NCI-H1436 (cell line): ENCODE data around the gene CLSTN1.

Experiments
- DNase-seq: peaks from one replicate; lab custom pipeline; 2025; lab: John Stamatoyannopoulos, UW

CLSTN1 gene

DNA sequence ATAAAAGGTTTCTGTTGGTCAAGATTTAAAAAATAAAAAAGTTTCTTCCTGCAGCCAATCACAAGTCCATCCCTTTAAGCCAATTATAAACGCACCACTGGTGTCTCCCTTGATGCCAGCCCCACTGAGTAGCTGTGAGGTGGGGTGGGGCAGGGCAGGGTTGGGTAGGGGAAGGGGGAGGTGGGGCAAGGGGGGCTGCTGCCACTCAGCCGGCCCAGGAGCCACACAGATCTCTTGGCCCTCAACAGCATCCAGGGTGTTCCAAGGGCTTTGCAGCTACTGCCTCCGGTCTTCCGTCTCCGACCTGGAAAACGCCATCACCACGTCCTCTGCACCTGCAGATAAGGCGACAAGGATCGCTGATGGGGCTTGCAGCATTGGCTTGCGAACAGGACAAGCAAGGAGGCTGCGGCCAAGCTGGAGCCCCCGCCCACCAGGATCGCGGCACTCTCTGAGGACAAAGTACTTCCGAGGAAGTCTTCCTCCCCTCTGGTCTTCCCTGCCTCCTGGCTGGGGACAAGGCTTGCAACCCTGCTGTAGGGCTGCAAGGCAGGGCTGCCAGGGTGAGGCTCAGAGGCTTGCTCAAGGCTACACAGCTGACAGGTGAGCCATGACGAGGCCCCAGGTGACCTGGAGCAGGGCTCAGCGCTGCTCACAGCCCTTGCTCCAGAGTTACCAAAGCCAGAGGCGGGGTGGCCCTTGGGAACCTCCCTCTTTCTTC, 26.8 kb upstream of the CLSTN1 start:
- DNase-seq: peak; percentile 68

DNA sequence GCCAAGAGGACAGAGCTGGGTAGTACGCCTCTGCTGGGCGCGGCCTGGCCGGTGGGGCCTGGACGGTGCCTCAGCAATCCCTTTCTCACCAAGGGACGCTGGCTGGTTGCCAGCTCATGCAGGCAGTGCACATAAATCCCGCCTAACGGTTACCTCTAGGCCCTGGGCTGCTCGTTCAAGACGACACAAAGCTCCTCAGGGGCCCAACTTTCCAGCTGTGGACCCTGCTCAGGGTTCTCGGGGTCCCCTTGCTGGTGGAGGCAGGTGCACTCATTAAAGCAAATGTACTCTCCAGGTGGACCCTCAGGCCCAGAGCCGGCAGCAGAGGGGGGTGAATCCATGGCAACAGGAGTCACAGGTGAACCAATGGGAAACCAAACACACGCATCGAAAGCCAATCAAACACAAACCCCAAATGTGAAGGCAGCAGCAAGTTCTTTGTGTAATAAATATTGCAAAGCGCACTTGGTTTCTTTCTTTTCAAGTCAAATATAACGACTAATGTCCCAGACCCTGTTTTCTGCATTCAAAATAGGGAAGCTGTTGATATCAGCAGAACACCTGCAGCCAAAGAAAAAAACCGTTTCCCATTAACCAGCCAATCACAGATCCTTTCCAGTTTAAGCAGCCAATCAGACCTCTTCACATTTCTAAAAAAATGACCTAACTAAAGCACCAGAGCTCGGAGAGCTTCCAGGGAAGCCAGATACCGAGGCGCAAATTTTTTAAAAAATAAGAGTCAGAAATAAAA, 26.1 kb upstream of the CLSTN1 start:
- peak; percentile 75 for DNase-seq

DNA sequence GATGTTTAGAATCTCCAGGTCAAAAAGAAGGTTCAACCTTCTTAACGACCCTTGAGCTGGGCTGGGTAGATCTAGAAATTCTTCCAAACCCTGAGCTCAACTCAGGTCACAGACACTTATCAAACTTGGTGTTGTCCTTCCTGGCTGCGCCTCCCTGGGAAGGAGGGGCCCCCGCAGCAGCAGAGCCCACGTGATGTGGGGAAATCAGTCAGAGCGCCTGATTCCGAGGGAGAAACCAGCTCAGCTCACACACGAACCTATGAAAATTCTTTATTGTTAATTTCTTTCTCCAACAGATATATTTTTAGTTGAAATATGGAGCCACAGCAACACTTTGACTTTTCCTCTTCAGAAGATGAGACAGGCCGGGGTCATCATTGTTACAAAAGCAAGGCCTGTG, 24.3 kb upstream of the CLSTN1 start:
- DNase-seq: no peak

DNA sequence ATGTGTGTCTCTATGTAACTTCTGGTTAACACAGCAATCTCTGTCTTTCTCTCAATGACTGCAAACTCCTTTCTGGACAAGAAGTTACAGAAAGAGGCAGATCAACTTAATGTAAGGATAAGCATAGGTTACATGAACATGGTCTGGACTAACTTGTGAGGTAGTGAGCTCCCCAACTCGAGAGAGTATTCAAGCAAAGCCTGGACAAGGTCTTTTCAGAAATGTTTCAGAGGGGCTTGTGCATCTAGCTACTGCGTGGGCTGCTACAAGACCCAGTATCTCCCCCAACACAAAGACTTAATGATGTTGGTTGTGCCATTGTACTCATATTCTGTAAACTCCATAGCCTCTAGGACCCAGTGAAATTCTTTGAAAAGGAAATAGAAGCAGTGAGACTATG, 23.5 kb upstream of the CLSTN1 start:
- no peak for DNase-seq

DNA sequence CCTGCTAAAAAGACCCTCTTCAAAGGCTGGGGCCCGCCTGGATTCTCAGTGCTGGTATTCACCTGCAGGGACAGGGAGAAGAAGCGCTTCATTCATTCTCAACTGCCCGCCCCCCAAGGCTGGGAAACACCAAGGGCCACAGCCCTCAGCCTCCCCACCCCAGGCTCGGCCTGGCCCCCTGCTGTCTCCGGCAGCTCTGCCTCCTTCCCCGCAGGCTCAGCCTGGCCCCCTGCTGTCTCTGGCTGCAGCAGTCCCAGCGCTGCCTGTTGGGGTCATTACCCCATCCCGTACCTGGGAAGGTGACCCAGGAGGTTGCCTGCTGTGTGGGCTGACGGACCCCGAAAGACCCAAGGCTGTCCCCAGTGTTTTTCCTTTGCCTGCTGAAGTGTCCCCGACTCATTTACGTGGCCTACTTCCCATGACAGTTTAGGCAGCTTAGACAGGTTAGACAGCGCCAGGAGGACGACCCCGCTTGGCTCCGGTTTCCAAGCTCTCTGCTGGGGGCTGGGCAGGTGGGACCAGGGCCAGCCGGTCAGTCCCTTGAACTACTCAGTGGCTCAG, 22.9 kb upstream of the CLSTN1 start:
- DNase-seq: no peak

DNA sequence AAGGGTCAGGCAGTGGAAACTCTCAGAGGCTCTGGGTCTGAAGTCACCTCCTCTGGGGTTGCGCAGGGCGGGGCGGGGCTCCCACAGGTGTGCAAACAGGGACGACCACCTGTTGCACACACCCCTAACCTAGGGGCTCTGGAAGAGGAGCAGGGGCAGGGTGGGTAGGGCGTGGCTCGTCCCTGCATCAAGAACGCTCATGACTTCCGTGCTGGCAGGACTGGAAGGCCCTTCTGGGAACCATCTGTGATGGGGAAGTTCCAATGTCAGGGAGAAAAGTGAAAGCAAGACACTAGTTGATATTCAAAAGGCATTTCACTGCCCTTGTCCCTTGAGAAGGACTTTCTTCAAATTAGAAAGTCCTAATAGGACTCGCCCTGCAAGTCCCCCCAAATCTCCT, 22.1 kb upstream of the CLSTN1 start:
- DNase-seq: no peak

DNA sequence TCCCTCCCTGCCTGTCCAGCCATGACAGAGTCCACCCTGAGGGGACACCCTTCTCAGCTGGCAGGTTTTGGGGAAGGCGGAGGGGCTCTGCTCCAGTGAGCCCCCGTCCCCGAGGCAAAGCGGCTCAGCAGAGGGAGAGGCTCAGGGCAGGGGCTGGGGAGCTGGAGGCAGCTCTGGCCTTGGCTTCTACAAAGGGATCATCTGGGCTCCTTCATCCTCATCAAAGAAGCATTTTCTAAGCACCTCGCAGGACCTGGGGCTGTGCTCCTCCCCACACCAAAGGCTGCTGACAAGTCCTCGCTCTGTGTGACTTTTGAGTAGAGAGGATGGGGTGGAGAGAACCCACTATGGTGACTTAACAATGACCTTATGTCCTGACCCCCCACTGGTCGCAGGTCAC, 21.0 kb upstream of the CLSTN1 start:
- DNase-seq: no peak

DNA sequence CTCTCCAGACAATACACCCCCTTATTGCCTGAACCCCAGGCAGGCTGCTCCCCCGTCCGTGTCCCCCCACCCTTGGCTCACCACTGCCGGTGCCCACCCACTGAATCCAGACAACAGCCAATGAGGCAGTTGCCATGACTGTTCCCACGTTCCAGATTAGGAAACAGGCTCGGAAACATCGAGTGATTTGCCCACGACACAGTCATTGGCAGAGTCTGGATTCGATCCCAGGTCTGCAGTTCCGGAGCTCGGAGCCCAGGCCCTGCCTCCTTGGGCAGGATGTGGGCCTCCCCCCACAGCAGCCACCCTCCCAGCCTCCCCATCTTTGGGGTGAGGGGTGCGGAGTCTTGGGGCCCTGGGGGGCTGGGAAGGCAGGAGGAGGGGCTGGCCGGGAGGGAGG, 20.3 kb upstream of the CLSTN1 start:
- no peak for DNase-seq

DNA sequence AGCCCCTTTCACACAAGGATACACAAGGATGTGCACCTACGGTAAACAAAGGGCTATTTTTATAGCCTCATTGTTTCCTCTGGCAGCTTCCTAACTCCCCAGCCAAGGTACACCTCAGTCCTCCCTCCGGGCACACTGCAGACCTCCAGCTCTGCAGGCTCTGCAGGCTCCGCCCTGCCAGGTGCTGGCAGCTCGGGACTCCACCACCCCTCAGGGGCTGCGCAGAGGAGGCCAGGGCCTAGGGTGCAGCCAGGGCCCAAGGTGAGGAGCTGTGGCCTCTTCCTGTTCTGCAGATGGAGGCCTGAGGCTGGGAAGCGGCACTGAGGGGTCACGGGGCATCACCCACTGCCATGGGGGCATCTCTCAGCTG, 19.8 kb upstream of the CLSTN1 start:
- peak; percentile 45 for DNase-seq

DNA sequence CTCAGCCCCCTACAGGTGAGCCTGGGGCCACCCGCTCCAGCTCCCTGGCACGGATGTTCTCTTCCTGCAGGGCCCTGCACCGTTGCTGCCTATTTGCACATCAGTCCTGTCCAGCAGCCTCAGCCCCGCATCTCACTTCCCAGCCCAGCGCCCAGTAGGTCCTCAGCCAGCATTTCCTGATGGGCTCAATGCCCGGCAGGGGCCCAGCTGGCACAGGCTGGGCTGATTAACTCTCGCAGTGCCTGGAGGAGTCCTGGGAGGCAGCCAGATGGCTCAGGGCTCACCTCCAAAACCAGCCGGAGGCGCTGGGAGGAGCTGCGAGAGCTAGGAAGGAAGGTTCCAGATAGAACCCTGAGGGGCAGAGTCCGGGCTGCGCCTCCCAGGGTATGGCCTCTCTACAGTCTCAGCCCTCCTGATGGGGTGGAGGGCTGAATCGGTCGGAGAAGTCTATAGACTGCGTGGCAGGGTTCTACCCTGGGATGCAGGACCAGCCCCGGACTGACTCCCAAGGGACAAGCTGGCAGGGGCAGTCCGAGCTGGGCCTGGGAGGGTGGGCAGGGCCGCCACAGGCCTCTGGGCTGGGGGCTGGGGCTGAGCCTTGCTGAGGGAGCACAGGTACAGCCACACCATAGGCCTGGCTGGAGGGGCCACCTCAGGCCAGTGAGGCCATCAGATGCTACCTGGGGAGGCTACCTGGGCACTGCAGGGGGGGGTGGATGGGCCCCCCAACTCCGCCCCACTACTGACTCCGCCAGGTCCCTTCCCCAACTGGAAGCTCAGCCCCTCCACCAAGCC, 19.2 kb upstream of the CLSTN1 start:
- DNase-seq: no peak

DNA sequence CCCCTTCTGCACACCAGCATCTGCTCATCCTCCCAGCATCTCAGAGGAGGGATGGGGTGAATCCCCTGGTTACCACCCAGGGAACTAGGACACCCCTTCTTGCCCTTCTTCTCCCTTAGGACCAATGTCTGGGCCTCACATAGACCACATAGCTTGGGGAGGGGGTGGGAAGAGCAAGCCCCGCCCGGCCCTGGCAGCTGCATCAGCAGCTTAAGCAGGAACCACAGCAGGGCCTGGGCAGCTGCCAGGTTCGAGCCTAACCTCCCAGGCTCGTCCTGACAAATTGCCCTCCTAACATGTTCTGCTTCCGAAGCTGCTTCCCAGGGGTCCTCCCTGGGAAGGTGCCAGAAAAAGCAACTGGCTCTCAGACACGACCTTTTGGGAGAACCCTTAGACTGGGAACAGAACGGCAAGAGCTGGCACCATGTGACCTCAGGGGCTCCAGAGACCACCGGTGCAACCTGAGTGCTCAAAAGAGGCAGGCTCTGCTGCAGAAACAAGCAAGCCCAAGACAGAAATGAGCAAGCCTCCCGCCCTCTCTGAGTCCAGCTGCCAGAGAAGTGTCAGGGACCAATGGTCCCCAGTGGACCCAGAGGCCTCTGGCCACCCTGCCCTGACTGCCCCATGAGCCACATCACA, 18.4 kb upstream of the CLSTN1 start:
- DNase-seq: no peak

DNA sequence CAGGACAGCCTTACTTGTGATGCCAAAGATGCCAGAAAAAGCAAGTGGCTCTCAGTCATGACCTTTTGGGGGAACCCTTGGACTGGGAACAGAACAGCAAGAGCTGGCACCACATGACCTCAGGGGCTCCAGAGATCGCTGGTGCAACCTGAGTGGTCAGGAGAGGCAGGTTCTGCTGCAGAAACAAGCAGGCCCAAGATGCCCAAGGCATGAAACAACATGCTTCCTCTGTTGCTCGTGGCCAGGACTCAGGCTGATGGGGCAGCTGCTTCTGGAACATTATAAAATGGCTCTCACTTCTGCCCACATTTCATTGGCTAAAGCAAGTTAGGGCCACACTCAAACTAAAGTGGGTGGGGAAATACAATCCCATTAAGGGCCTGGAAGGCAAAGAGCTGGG, 17.7 kb upstream of the CLSTN1 start:
- DNase-seq: no peak

DNA sequence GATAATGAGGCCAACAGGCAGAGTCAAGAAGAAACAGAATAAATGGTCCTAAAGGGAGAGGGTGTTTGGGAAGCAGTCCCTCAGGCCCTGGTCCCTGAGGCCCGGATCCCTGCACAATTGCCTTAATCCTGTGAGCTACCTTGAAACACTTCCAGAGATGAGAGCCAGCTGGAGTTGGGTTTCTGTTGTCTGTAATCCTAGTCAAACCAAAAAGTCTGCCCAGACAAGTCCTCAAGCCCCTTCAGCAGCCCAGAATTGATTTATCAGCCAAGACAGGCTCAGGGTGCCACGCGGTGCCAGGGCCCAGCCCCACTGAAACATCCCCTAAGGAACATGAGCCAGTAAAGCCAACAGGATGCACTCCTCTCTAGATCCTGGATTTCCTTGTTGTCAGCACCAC, 16.4 kb upstream of the CLSTN1 start:
- DNase-seq: no peak

DNA sequence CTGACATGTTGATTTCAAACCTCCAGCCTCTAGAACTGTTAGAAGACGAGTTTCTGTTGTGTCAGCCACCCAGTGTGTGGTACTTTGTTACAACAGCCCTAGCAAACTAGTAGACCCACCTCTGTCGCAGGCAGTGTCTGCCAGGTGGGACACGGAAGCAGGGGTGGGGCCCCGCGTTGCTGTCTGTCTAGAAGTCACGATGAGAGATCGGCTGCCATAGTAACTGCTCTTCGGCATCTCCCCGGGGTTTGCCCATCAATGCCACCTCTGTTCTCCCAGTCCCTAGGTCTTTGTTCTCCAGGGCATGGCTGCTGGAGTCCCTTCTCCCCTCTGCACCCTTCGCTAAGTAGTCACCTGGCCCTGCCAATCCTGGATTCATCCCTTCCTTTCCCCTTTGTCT, 15.2 kb upstream of the CLSTN1 start:
- DNase-seq: no peak

DNA sequence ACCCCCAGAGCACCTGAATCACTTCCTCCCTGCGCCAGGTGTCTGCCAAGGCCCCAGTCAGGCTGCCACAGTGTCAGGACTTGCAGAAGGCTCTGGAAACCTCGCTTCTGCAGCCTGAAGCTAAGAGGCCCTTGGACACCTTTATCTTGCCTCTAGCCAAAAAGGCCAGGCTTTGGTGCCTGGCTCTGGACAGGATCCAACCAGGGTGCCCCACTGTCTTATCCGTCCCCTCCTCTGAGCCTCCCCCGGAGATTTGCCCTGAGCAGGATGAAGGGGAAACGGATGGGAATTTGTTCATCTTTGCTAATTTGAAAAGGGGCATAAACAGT, 12.8 kb upstream of the CLSTN1 start:
- no peak for DNase-seq

DNA sequence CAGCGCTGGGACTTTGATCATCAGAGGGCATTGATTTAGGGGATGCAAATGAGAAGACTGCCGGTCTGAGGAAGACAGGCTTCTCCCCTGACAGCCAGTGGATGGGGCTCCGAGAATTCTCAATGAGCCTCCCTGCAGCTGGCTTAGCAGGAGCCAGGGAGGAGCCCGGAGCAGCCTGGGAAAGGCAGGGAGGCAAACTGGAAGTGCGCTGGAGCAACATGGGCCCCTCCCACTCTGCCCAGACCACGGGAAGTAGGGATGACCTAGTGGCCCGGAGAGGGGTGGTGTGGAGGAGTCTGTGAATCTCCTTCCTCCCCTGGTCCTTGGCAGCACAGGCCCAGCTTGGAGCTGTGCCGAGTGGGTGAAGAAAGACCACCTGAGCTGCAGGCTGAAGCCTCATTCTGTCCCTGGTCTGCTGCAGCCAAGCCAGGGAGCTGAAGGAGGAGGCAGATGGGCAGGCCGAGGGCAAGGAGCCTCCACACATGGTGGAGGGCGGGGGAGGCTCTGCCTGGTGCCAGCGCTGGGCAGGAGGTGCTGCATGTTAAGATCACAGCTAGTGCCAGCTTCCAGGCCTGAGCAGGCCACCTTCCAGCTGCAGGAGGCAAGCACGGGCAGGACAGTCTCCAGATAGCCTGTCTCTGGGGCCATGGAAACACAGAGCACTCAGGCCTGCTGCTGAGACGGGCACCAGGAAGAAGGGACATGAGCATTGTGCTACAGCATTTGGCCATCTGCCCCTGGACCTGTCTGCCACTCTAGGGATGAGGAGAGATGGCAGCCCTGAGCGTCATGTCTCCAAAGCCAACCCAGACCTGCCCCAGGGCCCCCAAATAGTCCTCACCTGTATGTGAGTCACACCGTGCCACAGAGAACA, 12.2 kb upstream of the CLSTN1 start:
- DNase-seq: no peak

DNA sequence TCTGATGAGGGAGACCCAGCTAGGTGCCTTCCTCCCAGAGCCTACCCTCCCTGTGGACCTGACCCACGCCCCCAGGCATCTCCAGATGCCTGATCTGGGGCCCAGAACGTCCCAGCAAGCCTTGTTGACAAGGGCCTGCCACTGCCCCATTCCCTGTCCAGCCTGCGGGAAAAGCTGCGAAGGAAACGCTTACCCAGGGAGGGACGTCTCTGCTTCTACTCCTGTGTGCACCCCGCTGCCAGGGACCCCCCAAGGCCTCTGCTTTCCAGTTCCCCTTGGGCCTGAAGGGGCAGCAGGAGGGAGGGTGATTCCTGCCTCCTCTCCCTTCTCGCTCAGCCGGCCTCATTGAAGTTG, 11.6 kb upstream of the CLSTN1 start:
- DNase-seq: no peak

DNA sequence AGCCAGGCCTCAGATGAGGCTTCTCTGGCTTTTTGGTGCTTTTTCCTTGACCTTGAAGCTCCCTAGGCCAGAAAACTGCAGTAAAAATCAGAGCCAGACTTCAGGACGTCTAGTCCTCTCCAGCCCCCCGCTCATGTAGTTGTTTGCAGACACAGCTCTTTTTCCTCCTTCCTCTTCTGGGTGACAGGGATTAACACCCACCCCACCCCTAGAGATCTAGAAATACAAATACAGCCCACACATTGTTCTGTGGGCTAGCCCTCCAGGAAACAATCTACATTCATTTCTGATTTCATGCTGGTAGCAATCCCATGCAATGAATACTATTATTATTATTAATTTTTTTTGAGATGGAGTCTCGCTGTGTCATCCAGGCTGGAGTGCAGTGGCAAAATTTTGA, 9.9 kb upstream of the CLSTN1 start:
- DNase-seq: no peak

DNA sequence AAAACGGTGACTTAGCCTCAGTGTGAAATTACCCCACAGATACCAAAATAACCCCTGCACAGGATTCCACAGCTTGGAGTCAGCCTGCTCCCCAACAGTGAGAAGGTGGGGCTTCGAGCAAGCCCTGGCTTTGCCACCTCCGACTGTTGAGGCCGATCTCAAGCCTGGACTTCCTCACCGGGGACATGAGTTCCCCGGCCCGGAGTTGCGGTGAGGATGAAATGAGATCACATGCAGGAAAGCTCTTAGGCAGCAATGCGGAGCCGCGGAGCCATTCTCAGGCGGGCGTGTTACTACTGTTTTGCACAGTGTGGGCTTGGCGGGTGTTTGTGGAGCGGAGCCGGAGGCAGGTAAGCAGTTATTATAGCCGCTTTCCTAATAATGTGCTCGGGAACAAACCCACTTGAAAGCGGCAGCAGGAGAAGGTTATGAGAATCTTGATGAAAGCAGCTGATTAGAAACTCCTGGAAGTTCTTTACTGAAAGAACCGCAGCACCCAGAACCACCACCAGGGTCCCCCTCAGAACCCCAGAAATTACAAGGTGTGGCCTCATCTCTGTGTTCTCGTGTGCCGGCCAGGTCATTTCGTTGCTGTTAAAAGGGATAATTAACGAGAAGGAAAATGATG, 3.9 kb upstream of the CLSTN1 start:
- DNase-seq: no peak

DNA sequence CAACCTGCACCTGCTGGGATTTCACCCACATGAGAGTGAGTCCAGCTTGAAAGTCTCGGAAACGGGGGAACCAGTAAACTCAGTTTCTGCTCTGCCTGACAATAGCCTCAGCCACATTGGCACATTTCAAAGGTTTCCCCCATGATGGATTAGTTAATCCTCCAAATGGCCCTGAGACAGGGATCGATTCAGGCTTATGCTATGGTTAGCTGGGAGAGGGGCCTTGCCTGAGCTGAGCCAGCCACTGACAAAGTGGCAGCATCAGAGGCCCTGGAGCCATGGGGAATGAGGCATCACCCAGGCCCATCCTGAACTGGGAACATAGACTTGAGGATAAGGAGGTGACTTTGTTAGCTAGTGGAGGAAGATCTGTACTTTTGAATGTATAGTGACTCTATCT, 2.9 kb upstream of the CLSTN1 start:
- DNase-seq: no peak

DNA sequence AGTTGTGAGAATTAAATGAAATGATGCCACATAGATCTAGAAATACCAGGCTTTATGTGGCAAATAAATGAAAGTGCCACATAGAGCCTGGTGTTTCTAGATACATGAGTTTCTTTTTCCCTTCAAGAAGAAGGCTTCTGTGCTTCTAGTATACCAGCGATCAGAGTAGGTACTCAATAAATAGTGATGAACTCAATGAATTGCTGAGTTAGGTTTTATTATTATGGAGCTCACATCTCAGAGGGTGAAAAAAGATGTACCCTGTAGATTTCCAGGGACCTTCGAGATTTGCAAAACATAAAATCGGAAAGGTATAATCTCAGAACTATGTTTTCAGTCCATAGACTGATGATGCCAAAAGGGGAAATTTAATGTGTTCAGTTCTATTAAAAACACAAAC, 2.3 kb upstream of the CLSTN1 start:
- DNase-seq: no peak
